ENCODE measurements around the gene EIF4E1B. TPM values are rescaled to one million over a fixed set of nuclear protein-coding genes. Genes with fewer than 3 reads are reported as not detected.

EIF4E1B gene
- total and polyA plus RNA-seq, 2 donors (not counting 1 experiment from before 2014, with no cell fraction given), result not detected

GRCh38 chr5:176594554-176594953 lies 35.9 kb upstream of the EIF4E1B start:
- Histone ChIP-seq H3K27ac (ENCODE audit: low read length in 2 of 2) (no peak overlapping the region), H3K4me1 (ENCODE audit: control insufficient read depth in 2 of 2, insufficient read depth in 2 of 2, low read length in 2 of 2) (peaks cover 0 to 10% of the 10 kb centered on the region in 2 donors), H3K79me2 (ENCODE audit: control insufficient read depth, insufficient read depth, low read length) (no peaks in the 10 kb centered on the region), H3K9me3 (ENCODE audit: control extremely low read depth in 1 of 3, control insufficient read depth in 2 of 3, insufficient read depth in 1 of 3, low read length in 2 of 3) (peaks cover 0 to 12% (median 0%) of the 10 kb centered on the region in 3 donors), H4K20me1 (ENCODE audit: control insufficient read depth, insufficient read depth, low read length, poor library complexity, severe bottlenecking) (no peaks in the 10 kb centered on the region), H2AFZ (ENCODE audit: insufficient read depth, low read depth, low read length, poor library complexity, severe bottlenecking) (no peak overlapping the region), H3K36me3 (replicated peaks in 1 of 2; ENCODE audit: control extremely low read depth in 1 of 2, control insufficient read depth in 1 of 2, extremely low read depth in 1 of 2, insufficient read depth in 2 of 2, low read length in 1 of 2) (peaks cover 0 to 2% of the 10 kb centered on the region in 2 experiments), H3K4me2 (replicated peaks; ENCODE audit: low read depth, low read length, poor library complexity, severe bottlenecking) (no peak overlapping the region), H3K4me3 (ENCODE audit: control extremely low read depth in 1 of 5, extremely low read depth in 1 of 5, insufficient read depth in 1 of 5, low read depth in 2 of 5, low read length in 4 of 5) (no peak overlapping the region), H3K9ac (ENCODE audit: low read length) (no peak overlapping the region), H3K27me3 (replicated peaks in 1 of 4; ENCODE audit: control extremely low read depth in 1 of 4, control insufficient read depth in 3 of 4, insufficient read depth in 4 of 4, low read length in 3 of 4) (peaks cover 0 to 14% (median 3%) of the 10 kb centered on the region in 4 experiments)
- Mint-ChIP-seq H3K27ac (no peak overlapping the region), H3K9me3 (ENCODE audit: insufficient read depth) (no peaks in the 10 kb centered on the region), H3K4me1 (peaks cover 7% of the 10 kb centered on the region), H3K4me3 (no peak overlapping the region), H3K27me3 (no peaks in the 10 kb centered on the region)
- no peak for DNase-seq
- ChIA-PET CTCF (no interaction called here), POLR2A (no interaction called here)
- no peak for TF ChIP-seq CTCF (IDR thresholded peaks at IDR 0.05)
- no peak for TF ChIP-seq EZH2 (IDR thresholded peaks at IDR 0.05; ENCODE audit: borderline replicate concordance, insufficient read depth, low read depth, low read length, poor library complexity, severe bottlenecking)
- 92% methylated on average over 8 of the region's 8 CpGs for WGBS (ENCODE audit: insufficient coverage)
- intact Hi-C loops (cut with micrococcal nuclease), result no loop called here
- no peak for ATAC-seq (ENCODE audit: low read depth)

DNA sequence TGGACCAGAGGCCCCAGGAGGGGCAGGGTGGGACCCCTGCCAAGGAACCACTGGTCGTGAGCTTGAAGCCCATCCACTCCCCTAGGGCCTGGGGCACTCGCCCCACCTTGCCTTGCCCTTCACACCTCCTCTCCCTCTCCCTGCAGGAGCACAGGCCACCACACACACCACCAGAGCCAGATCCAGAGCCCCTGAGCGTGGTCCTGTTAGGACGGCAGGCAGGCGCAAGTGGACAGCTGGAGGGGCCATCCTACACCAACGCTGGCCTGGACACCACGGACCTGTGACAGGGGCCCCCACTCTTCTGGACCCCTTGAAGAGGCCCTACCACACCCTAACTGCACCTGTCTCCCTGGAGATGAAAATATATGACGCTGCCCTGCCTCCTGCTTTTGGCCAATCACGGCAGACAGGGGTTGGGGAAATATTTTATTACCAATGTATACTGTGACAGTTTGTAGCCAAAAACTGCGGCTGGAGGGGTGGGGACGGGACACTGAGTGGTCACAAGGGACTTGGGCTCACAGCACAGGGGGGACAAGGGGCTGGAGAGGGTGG lies 35.0 kb upstream of the EIF4E1B start:
- no peaks in the 10 kb centered on the region for H3K9me3 Mint-ChIP-seq (ENCODE audit: insufficient read depth)
- ATAC-seq (ENCODE audit: low read depth) (no peak), DNase-seq (no peak)
- H3K4me1 Mint-ChIP-seq, result peaks cover 7% of the 10 kb centered on the region
- intact Hi-C loops (cut with micrococcal nuclease), result no loop called here
- Histone ChIP-seq H3K4me3 (ENCODE audit: control extremely low read depth in 1 of 5, extremely low read depth in 1 of 5, insufficient read depth in 1 of 5, low read depth in 2 of 5, low read length in 4 of 5) (no peak overlapping the region), H3K9me3 (ENCODE audit: control extremely low read depth in 1 of 3, control insufficient read depth in 2 of 3, insufficient read depth in 1 of 3, low read length in 2 of 3) (peaks cover 0 to 12% (median 0%) of the 10 kb centered on the region in 3 donors), H3K4me2 (replicated peaks; ENCODE audit: low read depth, low read length, poor library complexity, severe bottlenecking) (no peak overlapping the region), H4K20me1 (ENCODE audit: control insufficient read depth, insufficient read depth, low read length, poor library complexity, severe bottlenecking) (no peaks in the 10 kb centered on the region), H3K27ac (ENCODE audit: low read length in 2 of 2) (no peak overlapping the region), H3K4me1 (ENCODE audit: control insufficient read depth in 2 of 2, insufficient read depth in 2 of 2, low read length in 2 of 2) (peaks cover 0 to 10% of the 10 kb centered on the region in 2 donors), H2AFZ (ENCODE audit: insufficient read depth, low read depth, low read length, poor library complexity, severe bottlenecking) (no peak overlapping the region), H3K9ac (ENCODE audit: low read length) (no peak overlapping the region), H3K27me3 (replicated peaks in 1 of 4; ENCODE audit: control extremely low read depth in 1 of 4, control insufficient read depth in 3 of 4, insufficient read depth in 4 of 4, low read length in 3 of 4) (peaks cover 0 to 14% (median 3%) of the 10 kb centered on the region in 4 experiments), H3K79me2 (ENCODE audit: control insufficient read depth, insufficient read depth, low read length) (no peaks in the 10 kb centered on the region), H3K36me3 (replicated peaks in 1 of 2; ENCODE audit: control extremely low read depth in 1 of 2, control insufficient read depth in 1 of 2, extremely low read depth in 1 of 2, insufficient read depth in 2 of 2, low read length in 1 of 2) (peaks cover 0 to 2% of the 10 kb centered on the region in 2 experiments)
- WGBS (ENCODE audit: insufficient coverage), result 93% methylated on average over 9 of the region's 11 CpGs
- H3K27me3 Mint-ChIP-seq, result no peaks in the 10 kb centered on the region
- TF ChIP-seq EZH2 (IDR thresholded peaks at IDR 0.05; ENCODE audit: borderline replicate concordance, insufficient read depth, low read depth, low read length, poor library complexity, severe bottlenecking), result no peak
- no peak for TF ChIP-seq CTCF (IDR thresholded peaks at IDR 0.05)
- H3K27ac Mint-ChIP-seq, result no peak overlapping the region
- ChIA-PET CTCF (interaction anchor here (0.9 to 2.7 kb wide), 4 partner anchors 16 to 65 kb away, joined by 4 to 10 read pairs (median 4); partner anchors contain the start of gene TSPAN17), POLR2A (interaction anchor here (1.1 kb wide), 1 partner anchor 52 kb away, joined by 5 read pairs; the partner anchor contains the start of gene TSPAN17)
- peak overlapping the region; percentile 23 for H3K4me3 Mint-ChIP-seq
